Cardiac fibroblast (primary cell): ENCODE results near the gene THY1.
A peak's percentile ranks its signal among the peaks of the same experiment; 100 is the strongest.

ENCODE experiments used
- DNase-seq, 2 donors: peaks; one replicate each; pipeline versions ENCODE4 v3.0.0 to v3.0.0-alpha.2; 2010; ENCODE audit warnings: low read depth in 2 of 2
- H3K4me3 ChIP-seq, 2 donors: replicated peaks in 1 of 2; 1 replicate in 1 of 2; 2 replicates in 1 of 2; pipeline ENCODE4 v1.5.1; 2011; ENCODE audit warnings: low read depth in 2 of 2, low read length in 2 of 2, mild to moderate bottlenecking in 2 of 2, moderate library complexity in 1 of 2
- TF ChIP-seq, protein P1 (sequence below): IDR thresholded peaks from one replicate; pipeline ENCODE4 v1.5.1; 2011; ENCODE audit warnings: low read depth, mild to moderate bottlenecking, low read length, inconsistent platforms

The THY1 gene

DNA sequence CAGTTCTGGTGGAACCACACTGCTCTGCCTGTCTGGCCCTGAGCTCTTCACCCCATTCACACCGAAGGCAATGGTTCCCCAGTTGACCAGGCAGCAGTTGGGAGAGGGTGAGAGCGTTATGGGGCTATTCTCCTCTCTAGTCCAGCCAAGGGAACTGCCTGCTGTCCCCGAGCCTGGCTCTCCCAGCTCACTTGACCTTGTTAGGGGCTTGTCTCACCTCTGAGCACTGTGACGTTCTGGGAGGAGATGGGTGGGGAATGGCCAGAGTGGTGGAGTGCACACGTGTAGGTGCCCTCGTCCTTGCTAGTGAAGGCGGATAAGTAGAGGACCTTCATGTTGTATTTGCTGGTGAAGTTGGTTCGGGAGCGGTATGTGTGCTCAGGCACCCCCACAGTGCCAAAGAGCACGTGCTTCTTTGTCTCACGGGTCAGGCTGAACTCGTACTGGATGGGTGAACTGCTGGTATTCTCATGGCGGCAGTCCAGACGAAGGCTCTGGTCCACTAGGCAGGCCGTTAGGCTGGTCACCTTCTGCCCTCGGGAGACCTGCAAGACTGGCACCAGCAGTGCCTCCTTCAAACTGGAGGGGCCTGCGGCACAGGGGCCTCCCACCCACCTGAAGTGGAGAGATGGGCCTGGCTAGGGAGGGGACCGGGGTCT lies 3.0 kb downstream of the THY1 start:
- no peak for DNase-seq
- TF ChIP-seq, protein P1, sequence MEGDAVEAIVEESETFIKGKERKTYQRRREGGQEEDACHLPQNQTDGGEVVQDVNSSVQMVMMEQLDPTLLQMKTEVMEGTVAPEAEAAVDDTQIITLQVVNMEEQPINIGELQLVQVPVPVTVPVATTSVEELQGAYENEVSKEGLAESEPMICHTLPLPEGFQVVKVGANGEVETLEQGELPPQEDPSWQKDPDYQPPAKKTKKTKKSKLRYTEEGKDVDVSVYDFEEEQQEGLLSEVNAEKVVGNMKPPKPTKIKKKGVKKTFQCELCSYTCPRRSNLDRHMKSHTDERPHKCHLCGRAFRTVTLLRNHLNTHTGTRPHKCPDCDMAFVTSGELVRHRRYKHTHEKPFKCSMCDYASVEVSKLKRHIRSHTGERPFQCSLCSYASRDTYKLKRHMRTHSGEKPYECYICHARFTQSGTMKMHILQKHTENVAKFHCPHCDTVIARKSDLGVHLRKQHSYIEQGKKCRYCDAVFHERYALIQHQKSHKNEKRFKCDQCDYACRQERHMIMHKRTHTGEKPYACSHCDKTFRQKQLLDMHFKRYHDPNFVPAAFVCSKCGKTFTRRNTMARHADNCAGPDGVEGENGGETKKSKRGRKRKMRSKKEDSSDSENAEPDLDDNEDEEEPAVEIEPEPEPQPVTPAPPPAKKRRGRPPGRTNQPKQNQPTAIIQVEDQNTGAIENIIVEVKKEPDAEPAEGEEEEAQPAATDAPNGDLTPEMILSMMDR, result no peak
- no peak overlapping the region for H3K4me3 ChIP-seq

DNA sequence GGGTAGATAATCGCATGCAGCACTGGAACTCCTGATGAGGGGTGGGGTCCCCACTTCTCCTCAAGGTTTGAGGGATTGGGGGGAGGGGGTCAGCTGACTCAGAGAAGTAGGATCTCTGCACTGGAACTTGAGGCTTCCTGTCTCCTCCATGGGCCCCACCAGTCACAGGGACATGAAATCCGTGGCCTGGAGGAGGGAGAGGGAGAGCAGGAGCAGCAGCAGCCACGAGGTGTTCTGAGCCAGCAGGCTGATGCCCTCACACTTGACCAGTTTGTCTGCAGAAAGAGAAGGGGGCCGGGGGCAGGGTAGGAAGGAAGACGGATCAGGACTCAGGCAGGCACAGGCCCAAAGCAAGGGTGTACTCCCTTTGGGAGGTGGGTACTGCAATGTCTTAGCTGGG lies 3.7 kb downstream of the THY1 start:
- TF ChIP-seq, protein P1, result no peak
- H3K4me3 ChIP-seq, result no peak overlapping the region

DNA sequence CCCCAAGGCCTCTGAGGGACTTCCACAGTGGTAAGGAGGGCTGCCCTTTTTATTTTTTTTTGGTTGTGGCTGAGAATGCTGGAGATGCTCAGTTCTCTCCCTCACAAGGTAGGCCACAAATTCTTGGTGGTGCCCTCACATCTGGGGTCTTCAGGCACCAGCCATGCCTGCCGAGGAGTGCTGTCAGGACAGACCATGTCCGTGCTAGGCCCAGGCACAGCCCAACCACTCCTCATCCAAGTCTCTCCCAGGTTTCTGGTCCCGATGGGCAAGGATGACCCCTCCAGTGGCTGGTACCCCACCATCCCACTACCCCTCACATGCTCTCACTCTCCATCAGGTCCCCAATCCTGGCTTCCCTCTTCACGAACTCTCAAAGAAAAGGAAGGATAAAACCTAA lies 4.2 kb downstream of the THY1 start:
- no peak overlapping the region for H3K4me3 ChIP-seq
- no peak for DNase-seq
- TF ChIP-seq, protein P1, result no peak

More for the DNA sequence above, 3.7 kb downstream of the THY1 start:
- no peak for DNase-seq

DNA sequence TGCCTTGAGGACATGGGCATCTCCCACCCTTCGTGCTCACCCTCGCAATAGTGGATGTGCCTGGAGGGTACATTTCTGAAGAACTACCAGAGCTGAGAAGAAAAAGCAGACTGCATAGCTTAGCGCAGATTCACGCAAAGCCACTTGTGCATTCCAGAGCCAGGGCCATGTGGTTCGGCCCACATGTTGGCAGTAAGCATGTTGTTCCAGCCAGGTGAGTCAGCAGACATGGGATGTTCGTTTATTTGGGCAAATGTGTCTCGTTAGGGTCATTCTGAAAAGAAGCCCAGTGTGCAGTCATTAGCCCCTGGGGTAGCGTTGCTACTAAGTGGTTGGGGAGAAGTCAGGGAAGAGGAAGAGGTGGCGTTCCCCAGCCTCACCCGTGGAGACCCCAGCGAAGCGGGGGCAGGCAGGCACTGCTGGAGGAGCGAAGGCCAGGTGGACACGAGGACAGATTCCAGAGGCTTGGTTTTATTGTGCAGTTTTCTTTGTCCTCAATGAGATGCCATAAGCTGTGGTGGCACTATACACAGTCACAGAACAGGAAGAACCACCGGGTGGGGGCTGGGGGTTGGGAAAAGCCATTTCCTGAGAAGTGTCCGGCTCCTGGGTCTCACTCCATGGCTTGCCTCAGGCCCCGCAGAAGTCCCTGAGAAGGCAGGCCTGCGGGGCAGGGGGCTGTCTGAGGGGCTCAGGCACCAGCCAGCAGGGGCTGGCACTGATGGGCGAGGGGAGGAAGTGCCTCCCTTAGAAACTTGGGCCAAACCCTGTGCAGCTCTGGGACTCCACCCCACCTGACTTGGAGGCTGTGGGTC lies 5.0 kb downstream of the THY1 start:
- H3K4me3 ChIP-seq, result no peak overlapping the region
- TF ChIP-seq, protein P1, result no peak
- peak; percentile 73 to 82 for DNase-seq

DNA sequence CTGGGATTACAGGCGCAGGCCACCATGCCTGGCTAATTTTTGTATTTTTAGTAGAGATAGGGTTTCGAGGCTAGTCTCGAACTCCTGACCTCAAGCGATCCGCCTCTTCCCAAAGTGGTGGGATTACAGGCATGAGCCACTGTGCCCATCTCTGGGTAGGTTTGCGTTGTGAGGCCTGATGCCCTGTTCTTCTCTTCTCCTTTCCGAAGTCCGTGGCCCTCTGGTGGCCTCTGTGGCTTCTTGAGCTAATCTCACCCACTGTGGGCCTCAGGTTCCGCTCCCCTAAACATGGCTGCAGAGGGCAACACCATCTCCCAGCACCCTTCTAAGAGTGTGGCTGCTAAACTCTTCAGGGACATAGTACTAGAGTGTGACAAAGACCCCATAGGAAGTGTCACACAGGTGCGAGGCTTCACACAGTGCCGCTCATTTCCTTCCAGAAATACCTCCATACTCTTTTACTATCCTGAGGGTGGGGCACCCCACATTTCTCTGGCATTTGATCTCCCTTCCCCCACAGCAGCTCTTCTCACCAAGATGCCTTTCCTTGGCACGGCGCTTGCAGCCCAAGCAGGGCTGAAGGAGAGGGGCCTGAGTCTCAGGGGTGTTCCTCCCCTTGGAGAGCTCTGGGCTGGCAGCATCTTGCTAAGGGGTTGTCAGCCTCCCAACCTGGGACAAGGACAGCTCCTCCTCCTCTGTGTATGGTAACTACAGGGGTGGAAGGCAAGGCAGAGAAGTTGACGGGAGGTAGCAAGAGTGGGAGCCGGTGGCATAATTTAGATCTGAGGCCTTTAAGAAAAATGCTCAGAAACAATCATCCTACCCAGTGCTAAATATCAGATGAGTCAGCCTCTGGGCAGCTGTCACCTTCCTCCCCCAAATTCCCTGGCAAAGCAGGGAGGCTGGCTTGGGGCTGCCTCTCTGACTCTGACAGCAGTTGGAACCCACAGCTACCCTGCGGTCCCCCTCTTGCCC lies 6.1 kb downstream of the THY1 start:
- no peak overlapping the region for H3K4me3 ChIP-seq
- TF ChIP-seq, protein P1, result no peak
- DNase-seq, result peak; percentile 42 to 63

DNA sequence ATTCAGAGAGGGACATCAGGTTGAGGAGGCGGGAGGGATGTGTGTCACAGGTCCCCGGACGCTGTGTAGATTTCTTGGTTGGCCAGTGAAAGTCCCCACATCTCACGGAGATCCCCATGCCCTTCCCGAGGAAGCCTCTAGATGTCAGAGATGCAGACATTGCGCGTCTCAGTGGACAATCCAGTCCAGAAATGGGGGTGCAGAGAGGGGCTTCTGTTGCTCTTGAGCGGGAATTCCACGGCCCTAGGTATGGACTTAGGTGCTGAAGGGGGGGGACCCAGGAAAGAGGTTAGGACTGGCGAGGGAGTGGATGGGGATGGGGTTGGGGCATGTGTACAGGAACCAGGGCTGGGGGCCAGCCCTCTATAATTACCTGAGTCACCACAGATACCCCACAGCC lies 7.0 kb downstream of the THY1 start:
- TF ChIP-seq, protein P1, result no peak

More for the DNA sequence above, 7.0 kb downstream of the THY1 start:
- no peak overlapping the region for H3K4me3 ChIP-seq
- DNase-seq, result no peak
